GM23338 (cell line): ENCODE results near the gene PRIM1. TPM values are rescaled to one million over a fixed set of nuclear protein-coding genes. Genes with fewer than 3 reads are reported as not detected.

Experiments
- ATAC-seq: fragments of 200-7000 bp; cut with Tn5 transposase; 3 replicates; pipeline ENCODE4 v1.9.1; 2020
- DNase-seq: peaks from one replicate; pipeline ENCODE4 v3.0.0-alpha.2; 2015; ENCODE audit warnings: low spot score
- H2AFZ ChIP-seq: fragments of 200-600 bp; sonication (generic); 2 replicates; pipeline ENCODE4 v1.8.0; 2016; ENCODE audit warnings: antibody characterized with exemption, mild to moderate bottlenecking, moderate library complexity
- H3F3A ChIP-seq: fragments of 200-600 bp; sonication (generic); replicated peaks from 2 replicates; pipeline ENCODE4 v1.8.0; 2017; ENCODE audit warnings: antibody characterized with exemption, mixed run types, low read depth
- H3K27ac ChIP-seq: fragments of 200-600 bp; sonication (generic); 2 replicates; pipeline ENCODE4 v1.6.1; 2016; ENCODE audit warnings: low read depth
- H3K27me3 ChIP-seq: fragments of 200-600 bp; sonication (generic); 2 replicates; pipeline ENCODE4 v1.8.0; 2016; ENCODE audit warnings: mild to moderate bottlenecking, mixed run types, moderate library complexity; ENCODE audit not compliant: insufficient read depth
- H3K36me3 ChIP-seq: fragments of 200-600 bp; sonication (generic); 2 replicates; pipeline ENCODE4 v1.8.0; 2016; ENCODE audit warnings: mild to moderate bottlenecking; ENCODE audit not compliant: insufficient read depth
- H3K4me1 ChIP-seq: fragments of 200-600 bp; sonication (generic); 2 replicates; pipeline ENCODE4 v1.8.0; 2016; ENCODE audit warnings: mild to moderate bottlenecking, moderate library complexity; ENCODE audit not compliant: insufficient read depth
- H3K4me2 ChIP-seq: fragments of 200-600 bp; sonication (generic); 2 replicates; pipeline ENCODE4 v1.7.1; 2017; ENCODE audit warnings: mixed run types
- H3K4me3 ChIP-seq: fragments of 200-600 bp; sonication (generic); 2 replicates; pipeline ENCODE4 v1.6.1; 2016; ENCODE audit warnings: mixed run types
- H3K79me2 ChIP-seq: fragments of 200-600 bp; sonication (generic); replicated peaks from 2 replicates; pipeline ENCODE4 v1.8.0; 2017; ENCODE audit warnings: mild to moderate bottlenecking; ENCODE audit not compliant: insufficient read depth
- H3K9me2 ChIP-seq: fragments of 200-600 bp; sonication (generic); 2 replicates; pipeline ENCODE4 v1.8.0; 2017; ENCODE audit not compliant: insufficient read depth
- H4K20me1 ChIP-seq: fragments of 200-600 bp; sonication (generic); replicated peaks from 2 replicates; pipeline ENCODE4 v1.8.0; 2017; ENCODE audit warnings: mild to moderate bottlenecking; ENCODE audit not compliant: insufficient read depth
- H3K27ac Mint-ChIP-seq: 2 replicates; pipeline ENCODE4 v1.8.0; 2020; ENCODE audit warnings: inconsistent platforms, mild to moderate bottlenecking, moderate library complexity, mixed read lengths
- H3K27me3 Mint-ChIP-seq: 3 replicates; pipeline ENCODE4 v1.8.0; 2022; ENCODE audit warnings: low read depth, mild to moderate bottlenecking, moderate library complexity, mixed read lengths, inconsistent platforms; ENCODE audit not compliant: insufficient read depth, poor library complexity
- H3K36me3 Mint-ChIP-seq: 3 replicates; pipeline ENCODE4 v1.8.0; 2021; ENCODE audit warnings: low read depth, mild to moderate bottlenecking, inconsistent platforms, moderate library complexity, mixed read lengths
- H3K4me1 Mint-ChIP-seq: 3 replicates; pipeline ENCODE4 v1.8.0; 2020; ENCODE audit warnings: mild to moderate bottlenecking, inconsistent platforms, mixed read lengths
- H3K4me3 Mint-ChIP-seq: 3 replicates; pipeline ENCODE4 v1.8.0; 2021; ENCODE audit warnings: moderate library complexity, mild to moderate bottlenecking, inconsistent platforms, mixed read lengths
- H3K9me3 Mint-ChIP-seq: 3 replicates; pipeline ENCODE4 v1.8.0; 2020; ENCODE audit warnings: moderate library complexity, mild to moderate bottlenecking, inconsistent platforms, mixed read lengths
- CREB1 ChIP-seq: fragments of 250-450 bp; sonication (Bioruptor Pico); IDR thresholded peaks from 2 replicates; pipeline ENCODE4 v1.5.0; 2020; ENCODE audit warnings: low read depth, mild to moderate bottlenecking, moderate library complexity
- CTCF ChIP-seq, 2 experiments: fragments of 200-600 bp in 1 of 2; sonication (generic) in 1 of 2; conservative IDR thresholded peaks; 2 replicates each; pipeline versions ENCODE4 v1.5.1 to v1.6.1; 2016 to 2017; ENCODE audit warnings: antibody characterized with exemption in 2 of 2, low read depth in 2 of 2, mild to moderate bottlenecking in 2 of 2, moderate library complexity in 1 of 2
- ETS1 ChIP-seq: IDR thresholded peaks from 2 replicates; pipeline ENCODE4 v1.6.1; 2016; ENCODE audit warnings: antibody characterized with exemption
- JUNB ChIP-seq: IDR thresholded peaks from one replicate; pipeline ENCODE4 v1.6.1; 2016; ENCODE audit warnings: antibody characterized with exemption; ENCODE audit not compliant: unreplicated experiment
- NANOG ChIP-seq: IDR thresholded peaks from 2 replicates; pipeline ENCODE4 v1.6.1; 2016; ENCODE audit warnings: antibody characterized with exemption, borderline replicate concordance
- POLR2AphosphoS5 ChIP-seq: IDR thresholded peaks from 2 replicates; pipeline ENCODE4 v1.6.1; 2016; ENCODE audit warnings: antibody characterized with exemption, low read depth
- REST ChIP-seq: IDR thresholded peaks from one replicate; pipeline ENCODE4 v1.6.1; 2018; ENCODE audit warnings: antibody characterized with exemption; ENCODE audit not compliant: unreplicated experiment
- STAT1 ChIP-seq: IDR thresholded peaks from one replicate; pipeline ENCODE4 v1.6.1; 2016; ENCODE audit warnings: antibody characterized with exemption; ENCODE audit not compliant: unreplicated experiment
- ZNF114 ChIP-seq: fragments of 250-450 bp; sonication (Bioruptor Pico); IDR thresholded peaks from 2 replicates; pipeline ENCODE4 v1.5.0; 2020; ENCODE audit warnings: mild to moderate bottlenecking, moderate library complexity
- ZNF331 ChIP-seq: fragments of 250-450 bp; sonication (Bioruptor Pico); IDR thresholded peaks from 2 replicates; pipeline ENCODE4 v1.5.0; 2020; ENCODE audit warnings: low read depth, mild to moderate bottlenecking, moderate library complexity
- polyA plus RNA-seq: library from polyadenylated mRNA; unstranded; fragments of >200 nt; fragmentation: Nextera tagmentation; extraction: Ambion mirVana; gene quantifications from 2 replicates; pipeline ENCODE4 v1.2.1, GENCODE V29; 2016
- total RNA-seq: library from RNA; depleted of rRNA; stranded (reverse); fragments of >200 nt; shearing (Covaris generic); gene quantifications from 2 replicates; pipeline ENCODE4 v1.2.3, GENCODE V29; 2014

Gene PRIM1
- total and polyA plus RNA-seq, 2 experiments from 2014 or later, result 67.9 to 73.9 TPM

GRCh38 chr12:56688129-56688845 lies 63.8 kb downstream of the PRIM1 start, which contains the start of gene PTGES3:
TSS of gene PTGES3 (minus strand) at chr12:56688284. CDS start at chr12:56687999, 285 bp downstream.
- H3K36me3 Mint-ChIP-seq, result peaks cover 38% of the 10 kb centered on the region
- peaks cover 24% of the 10 kb centered on the region for H3K4me1 ChIP-seq
- peaks cover 3% of the 10 kb centered on the region; the same call in 1 of the 2 replicates for H3K36me3 ChIP-seq
- ATAC-seq (peak; percentile 78), DNase-seq (peak; percentile 99)
- H3K4me1 Mint-ChIP-seq, result peaks cover 17% of the 10 kb centered on the region
- H3K4me3 Mint-ChIP-seq, result peak within 1 kb of the TSS; percentile 100
- H2AFZ ChIP-seq, result peak within 1 kb of the TSS; percentile 64; the same call in 1 of the 2 replicates
- peaks cover 25% of the 10 kb centered on the region for H3F3A ChIP-seq
- H4K20me1 ChIP-seq, result peaks cover 32% of the 10 kb centered on the region
- no peak for TF ChIP-seq ZNF114 (CRISPR knock-in tag)
- no peak for TF ChIP-seq STAT1
- peak; percentile 57; the same call in 1 of the 2 replicates for TF ChIP-seq ETS1
- TF ChIP-seq CREB1 (CRISPR knock-in tag), result peak; percentile 92
- TF ChIP-seq POLR2AphosphoS5, result peak; percentile 94
- TF ChIP-seq ZNF331 (CRISPR knock-in tag), result no peak
- H3K4me3 ChIP-seq, result peak within 1 kb of the TSS; percentile 98
- no peaks in the 10 kb centered on the region for H3K27me3 ChIP-seq
- peak within 1 kb of the TSS; percentile 100 for H3K27ac ChIP-seq
- H3K4me2 ChIP-seq, result peak within 1 kb of the TSS; percentile 94
- peaks cover 28% of the 10 kb centered on the region for H3K27me3 Mint-ChIP-seq
- H3K79me2 ChIP-seq, result peaks cover 51% of the 10 kb centered on the region
- H3K9me3 Mint-ChIP-seq, result peaks cover 3% of the 10 kb centered on the region; the same call in 1 of the 3 replicates
- H3K27ac Mint-ChIP-seq, result peak within 1 kb of the TSS; percentile 99
- no peaks in the 10 kb centered on the region for H3K9me2 ChIP-seq

GRCh38 chr12:56687223-56688128 lies 64.6 kb downstream of the PRIM1 start:
- Mint-ChIP-seq H3K27ac (peak overlapping the region; percentile 99), H3K36me3 (peaks cover 44% of the 10 kb centered on the region), H3K4me3 (peak overlapping the region; percentile 100), H3K9me3 (peaks cover 3% of the 10 kb centered on the region; the same call in 1 of the 3 replicates), H3K27me3 (peaks cover 28% of the 10 kb centered on the region), H3K4me1 (peaks cover 17% of the 10 kb centered on the region)
- ATAC-seq (peak; percentile 39), DNase-seq (no peak)
- Histone ChIP-seq H3K79me2 (peaks cover 59% of the 10 kb centered on the region), H3K4me3 (peak overlapping the region; percentile 98), H3K9me2 (no peaks in the 10 kb centered on the region), H3K27me3 (no peaks in the 10 kb centered on the region), H4K20me1 (peaks cover 39% of the 10 kb centered on the region), H3F3A (peaks cover 28% of the 10 kb centered on the region), H3K36me3 (peaks cover 3% of the 10 kb centered on the region; the same call in 1 of the 2 replicates), H3K4me2 (peak overlapping the region; percentile 94), H3K27ac (peak overlapping the region; percentile 100), H2AFZ (no peak overlapping the region), H3K4me1 (peaks cover 30% of the 10 kb centered on the region)
- TF ChIP-seq REST, result no peak
- TF ChIP-seq CTCF (conservative IDR thresholded peaks at IDR 0.05; ENCODE audit: low read depth in 2 of 2), result no peak
- TF ChIP-seq POLR2AphosphoS5, result no peak; the same call in 1 of the 2 replicates
- TF ChIP-seq ZNF114 (CRISPR knock-in tag), result no peak
- no peak for TF ChIP-seq JUNB
- TF ChIP-seq CREB1 (CRISPR knock-in tag), result no peak
- no peak for TF ChIP-seq ETS1
- TF ChIP-seq NANOG, result no peak
